OCI-LY3 (cell line): Measurements from ENCODE around the gene HESX1.

Experiments
- H2AFZ ChIP-seq: fragments of 200-600, 300-600 bp; shearing (Covaris generic); 2 replicates; pipeline ENCODE4 v1.6.0; 2014; ENCODE audit warnings: antibody characterized with exemption, low read depth, low read length
- H3K27ac ChIP-seq: fragments of 200-600, 300-600 bp; sonication (generic); 2 replicates; pipeline ENCODE4 v1.5.1; 2014; ENCODE audit warnings: mild to moderate bottlenecking, low read length, moderate library complexity, mixed read lengths
- H3K27me3 ChIP-seq: fragments of 200-600, 300-600 bp; sonication (generic); 2 replicates; pipeline ENCODE4 v1.6.1; 2014; ENCODE audit warnings: low read depth, low read length, mixed read lengths
- H3K36me3 ChIP-seq: fragments of 200-600, 300-600 bp; sonication (generic); replicated peaks from 2 replicates; pipeline ENCODE3; 2014; ENCODE audit warnings: low read depth, low read length, mixed read lengths
- H3K4me1 ChIP-seq: fragments of 300-600, 200-600 bp; sonication (generic); 2 replicates; pipeline ENCODE4 v1.6.1; 2014; ENCODE audit warnings: low read length, mixed read lengths
- H3K4me2 ChIP-seq: fragments of 200-600, 300-600 bp; sonication (generic); 2 replicates; pipeline ENCODE4 v1.6.1; 2014; ENCODE audit warnings: low read length, mixed read lengths
- H3K4me3 ChIP-seq: fragments of 300-600, 200-600 bp; sonication (generic); 2 replicates; pipeline ENCODE4 v1.5.1; 2014; ENCODE audit warnings: antibody characterized with exemption, mild to moderate bottlenecking, low read length, moderate library complexity
- H3K79me2 ChIP-seq: fragments of 300-600, 200-600 bp; shearing (Covaris generic); 2 replicates; pipeline ENCODE4 v1.6.1; 2014; ENCODE audit warnings: mild to moderate bottlenecking, low read length, mixed read lengths
- H3K9ac ChIP-seq: fragments of 300-600, 200-600 bp; shearing (Covaris generic); 2 replicates; pipeline ENCODE4 v1.6.0; 2014; ENCODE audit warnings: mild to moderate bottlenecking, low read length, moderate library complexity
- H3K9me3 ChIP-seq: fragments of 200-600, 300-600 bp; shearing (Covaris generic); 2 replicates; pipeline ENCODE4 v1.6.1; 2014; ENCODE audit warnings: low read length, mixed read lengths; ENCODE audit not compliant: insufficient read depth
- H4K20me1 ChIP-seq: fragments of 200-600, 300-600 bp; sonication (generic); 2 replicates; pipeline ENCODE4 v1.6.1; 2016; ENCODE audit warnings: low read length, mixed read lengths; ENCODE audit not compliant: insufficient read depth
- EZH2phosphoT487 ChIP-seq: fragments of 200-600 bp; shearing (Covaris generic); IDR thresholded peaks from 2 replicates; pipeline ENCODE4 v1.6.1; 2018; ENCODE audit warnings: antibody characterized with exemption, mixed run types, low read depth
- TF ChIP-seq, protein P1 (sequence below): fragments of 200-600, 300-600 bp; sonication (generic); IDR thresholded peaks from 2 replicates; pipeline ENCODE4 v1.5.1; 2014; ENCODE audit warnings: antibody characterized with exemption, low read length, low read depth

Gene HESX1

DNA sequence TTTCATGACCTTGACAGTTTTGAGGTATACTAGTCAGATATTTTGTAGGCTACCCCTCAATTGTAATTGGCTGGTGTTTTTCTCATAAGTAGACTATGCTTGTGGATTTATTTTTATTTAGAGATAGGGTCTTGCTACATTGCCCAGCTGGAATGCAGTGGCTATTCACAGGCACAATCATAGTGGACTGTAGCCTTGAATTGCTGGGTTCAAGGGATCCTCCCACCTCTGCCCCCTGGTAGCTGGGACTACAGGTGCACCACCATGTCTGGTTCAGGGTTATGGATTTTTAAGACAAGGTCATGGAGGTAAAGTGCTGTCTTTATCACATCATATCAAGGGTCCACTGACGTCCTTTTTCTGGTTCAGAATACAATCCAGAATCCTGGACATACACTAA is 23.7 kb downstream of the HESX1 start:
- Histone ChIP-seq H2AFZ (no peak overlapping the region), H3K4me1 (no peaks in the 10 kb centered on the region), H3K27me3 (peaks cover 25% of the 10 kb centered on the region), H3K36me3 (no peaks in the 10 kb centered on the region), H3K27ac (no peak overlapping the region), H4K20me1 (no peaks in the 10 kb centered on the region), H3K9me3 (no peaks in the 10 kb centered on the region), H3K4me2 (no peak overlapping the region), H3K9ac (no peak overlapping the region), H3K79me2 (no peaks in the 10 kb centered on the region), H3K4me3 (no peak overlapping the region)
- TF ChIP-seq EZH2phosphoT487: no peak
- TF ChIP-seq, protein P1, sequence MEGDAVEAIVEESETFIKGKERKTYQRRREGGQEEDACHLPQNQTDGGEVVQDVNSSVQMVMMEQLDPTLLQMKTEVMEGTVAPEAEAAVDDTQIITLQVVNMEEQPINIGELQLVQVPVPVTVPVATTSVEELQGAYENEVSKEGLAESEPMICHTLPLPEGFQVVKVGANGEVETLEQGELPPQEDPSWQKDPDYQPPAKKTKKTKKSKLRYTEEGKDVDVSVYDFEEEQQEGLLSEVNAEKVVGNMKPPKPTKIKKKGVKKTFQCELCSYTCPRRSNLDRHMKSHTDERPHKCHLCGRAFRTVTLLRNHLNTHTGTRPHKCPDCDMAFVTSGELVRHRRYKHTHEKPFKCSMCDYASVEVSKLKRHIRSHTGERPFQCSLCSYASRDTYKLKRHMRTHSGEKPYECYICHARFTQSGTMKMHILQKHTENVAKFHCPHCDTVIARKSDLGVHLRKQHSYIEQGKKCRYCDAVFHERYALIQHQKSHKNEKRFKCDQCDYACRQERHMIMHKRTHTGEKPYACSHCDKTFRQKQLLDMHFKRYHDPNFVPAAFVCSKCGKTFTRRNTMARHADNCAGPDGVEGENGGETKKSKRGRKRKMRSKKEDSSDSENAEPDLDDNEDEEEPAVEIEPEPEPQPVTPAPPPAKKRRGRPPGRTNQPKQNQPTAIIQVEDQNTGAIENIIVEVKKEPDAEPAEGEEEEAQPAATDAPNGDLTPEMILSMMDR: no peak

DNA sequence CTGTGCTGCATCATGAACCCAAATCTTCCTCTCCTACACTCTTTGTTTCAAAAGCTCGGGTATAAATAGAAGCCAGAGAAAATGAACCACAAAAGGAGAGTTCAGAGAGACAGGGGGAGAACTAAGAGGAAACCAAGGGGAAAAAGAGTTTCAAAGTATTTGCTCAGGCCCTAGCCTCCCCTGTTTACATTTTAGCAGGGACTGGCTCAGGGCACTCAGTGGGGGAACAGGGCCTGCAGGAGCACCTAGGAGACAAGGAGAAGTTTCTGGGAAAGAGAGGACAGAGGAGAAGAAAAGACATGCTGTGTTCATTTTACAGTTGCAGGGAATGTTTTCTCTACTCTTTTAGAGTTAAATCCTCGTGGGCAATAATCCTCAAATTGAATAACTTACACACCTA is 26.1 kb downstream of the HESX1 start:
- no peak overlapping the region for H3K9ac ChIP-seq
- H3K27me3 ChIP-seq: peaks cover 31% of the 10 kb centered on the region
- H3K4me1 ChIP-seq: peaks cover 9% of the 10 kb centered on the region
- no peak overlapping the region for H2AFZ ChIP-seq
- no peaks in the 10 kb centered on the region for H3K9me3 ChIP-seq
- no peaks in the 10 kb centered on the region for H3K79me2 ChIP-seq
- H4K20me1 ChIP-seq: no peaks in the 10 kb centered on the region
- H3K36me3 ChIP-seq: no peaks in the 10 kb centered on the region
- no peak overlapping the region for H3K4me3 ChIP-seq
- H3K4me2 ChIP-seq: no peak overlapping the region
- TF ChIP-seq, protein P1: no peak
- TF ChIP-seq EZH2phosphoT487: no peak
- H3K27ac ChIP-seq: no peak overlapping the region

DNA sequence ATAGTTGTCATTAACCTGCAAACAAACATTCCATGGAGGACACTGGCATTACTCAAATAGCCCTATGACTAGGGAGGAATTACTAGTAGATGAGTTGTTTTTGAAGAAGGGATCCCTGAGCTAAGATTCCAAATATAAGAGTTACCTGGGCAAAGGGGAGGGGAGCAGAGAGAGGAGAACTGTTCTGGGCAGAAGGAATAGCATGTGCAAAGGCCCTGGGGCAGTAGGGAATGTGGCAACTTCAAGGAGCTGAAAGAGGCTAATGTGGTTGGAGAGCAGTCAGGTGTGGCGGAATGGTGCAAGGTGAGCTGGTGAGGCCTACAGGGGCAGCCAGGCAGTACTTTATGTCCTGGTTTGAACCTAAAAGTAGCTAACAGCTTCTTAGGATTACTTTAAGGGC is 28.8 kb downstream of the HESX1 start:
- Histone ChIP-seq H3K9ac (peak overlapping the region; percentile 72; the same call in 1 of the 2 replicates), H4K20me1 (no peaks in the 10 kb centered on the region), H3K79me2 (no peaks in the 10 kb centered on the region), H3K4me3 (0 out of 2 replicates have a peak overlapping the region, but pooled peaks have one; percentile 92), H3K4me2 (peak overlapping the region; percentile 99; the same call in 1 of the 2 replicates), H3K9me3 (no peaks in the 10 kb centered on the region), H3K36me3 (no peaks in the 10 kb centered on the region), H3K27me3 (peaks cover 45% of the 10 kb centered on the region), H2AFZ (0 out of 2 replicates have a peak overlapping the region, but pooled peaks have one; percentile 99), H3K27ac (no peak overlapping the region), H3K4me1 (peaks cover 9% of the 10 kb centered on the region)
- TF ChIP-seq, protein P1: no peak
- TF ChIP-seq EZH2phosphoT487: no peak

DNA sequence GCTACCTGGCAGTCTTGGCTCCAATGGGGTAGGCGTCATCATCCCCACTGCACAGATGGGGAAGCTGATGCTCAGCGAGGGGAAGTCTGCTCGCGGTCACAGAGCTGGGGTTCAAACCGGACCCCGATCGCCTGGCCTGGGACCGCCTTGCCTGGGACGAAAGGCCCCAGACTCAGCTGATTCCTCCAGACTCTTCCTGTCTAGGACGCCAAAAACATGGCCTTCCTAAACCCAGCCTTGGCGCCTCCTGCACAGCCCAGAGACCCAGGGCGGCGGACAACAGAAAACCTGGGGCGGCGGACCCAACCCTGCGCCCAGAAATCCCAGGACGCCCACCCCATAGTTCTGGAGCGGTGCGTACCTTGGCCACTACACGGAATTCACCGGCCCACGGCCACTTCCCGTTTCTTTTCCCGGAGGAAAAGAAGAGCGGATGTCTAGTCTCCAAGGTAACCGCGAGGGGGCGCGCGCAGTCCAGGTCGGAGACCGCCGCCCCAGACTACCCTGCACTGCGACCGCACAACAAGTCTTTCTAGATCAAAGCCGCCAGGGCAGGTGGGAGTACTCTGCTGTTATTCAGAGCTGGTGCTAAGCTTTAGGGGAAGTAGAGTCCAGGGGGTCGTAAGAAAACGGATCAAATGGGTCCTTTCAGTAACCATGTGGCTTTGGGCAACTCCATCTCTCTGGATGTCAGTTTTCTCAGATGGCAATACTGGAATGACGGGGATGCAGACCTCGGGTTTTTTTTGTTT is 29.7 kb downstream of the HESX1 start:
- TF ChIP-seq, protein P1: peak; percentile 96
- TF ChIP-seq EZH2phosphoT487: no peak
- peak overlapping the region; percentile 99 for H2AFZ ChIP-seq
- no peaks in the 10 kb centered on the region for H4K20me1 ChIP-seq
- no peaks in the 10 kb centered on the region for H3K9me3 ChIP-seq
- H3K36me3 ChIP-seq: no peaks in the 10 kb centered on the region
- peaks cover 47% of the 10 kb centered on the region for H3K27me3 ChIP-seq
- H3K4me3 ChIP-seq: peak overlapping the region; percentile 92
- H3K4me2 ChIP-seq: peak overlapping the region; percentile 99
- no peaks in the 10 kb centered on the region for H3K79me2 ChIP-seq
- no peak overlapping the region for H3K27ac ChIP-seq
- peak overlapping the region; percentile 72 for H3K9ac ChIP-seq
- peaks cover 9% of the 10 kb centered on the region for H3K4me1 ChIP-seq
